Hepatic stellate cell (primary cell): ENCODE results near the gene ADSL.
A peak's percentile ranks its signal among the peaks of the same experiment; 100 is the strongest.
"Not testable (repeated sequence)": the region's sequence is repeated elsewhere in the genome, so short reads cannot be mapped to it uniquely, and the experiment has no call there.

Experiments used
- DNase-seq: peaks from one replicate; pipeline ENCODE4 v3.0.0; 2011; ENCODE audit warnings: low spot score

ADSL gene

GRCh38 chr22:40346185-40347118 lies at the start of gene ADSL:
TSS of gene ADSL (plus strand) at chr22:40346500. CDS start at chr22:40346559, 59 bp downstream.
- peak; percentile 94 for DNase-seq

GRCh38 chr22:40300316-40300715 lies 46.0 kb upstream of the ADSL start:
- DNase-seq = no peak

DNA sequence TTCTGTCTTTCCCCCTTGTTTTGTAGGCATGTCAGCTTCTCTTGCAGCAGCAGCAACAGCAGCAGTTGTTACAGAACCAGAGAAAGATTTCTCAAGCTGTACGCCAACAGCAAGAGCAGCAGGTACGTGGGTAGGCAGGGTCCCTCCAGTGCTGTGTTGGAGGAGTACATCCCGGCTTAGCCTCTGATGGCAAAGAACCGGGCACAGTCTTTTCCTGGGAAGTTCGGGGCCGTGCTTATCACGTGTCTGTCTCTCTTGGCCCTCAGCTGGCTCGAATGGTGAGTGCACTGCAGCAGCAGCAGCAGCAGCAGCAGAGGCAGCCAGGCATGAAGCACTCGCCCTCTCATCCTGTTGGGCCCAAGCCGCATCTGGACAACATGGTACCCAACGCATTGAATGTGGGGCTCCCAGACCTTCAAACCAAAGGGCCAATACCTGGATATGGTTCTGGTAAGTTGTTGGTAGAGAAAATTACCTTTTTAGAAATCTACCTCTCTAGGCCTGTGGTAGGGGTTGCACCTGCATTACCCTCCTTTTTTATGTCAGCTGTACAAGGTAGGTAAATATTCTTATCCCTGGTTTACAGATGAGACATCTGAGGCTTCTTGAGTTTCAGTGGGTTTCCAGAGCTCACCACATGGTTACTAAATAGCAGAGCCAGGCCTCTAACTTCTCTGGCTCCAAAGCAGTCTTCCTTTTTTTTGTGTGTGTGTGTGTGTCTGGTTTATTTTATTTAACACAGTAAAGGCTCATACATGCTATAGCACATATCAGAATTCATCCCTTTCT lies 45.2 kb upstream of the ADSL start:
- no peak for DNase-seq

- no peak for DNase-seq
Measured at GRCh38 chr22:40302149-40302548, 44.2 kb upstream of the ADSL start.

GRCh38 chr22:40305625-40306024 lies 40.7 kb upstream of the ADSL start:
- DNase-seq = no peak

GRCh38 chr22:40308999-40309573 lies 37.2 kb upstream of the ADSL start:
- no peak for DNase-seq

DNA sequence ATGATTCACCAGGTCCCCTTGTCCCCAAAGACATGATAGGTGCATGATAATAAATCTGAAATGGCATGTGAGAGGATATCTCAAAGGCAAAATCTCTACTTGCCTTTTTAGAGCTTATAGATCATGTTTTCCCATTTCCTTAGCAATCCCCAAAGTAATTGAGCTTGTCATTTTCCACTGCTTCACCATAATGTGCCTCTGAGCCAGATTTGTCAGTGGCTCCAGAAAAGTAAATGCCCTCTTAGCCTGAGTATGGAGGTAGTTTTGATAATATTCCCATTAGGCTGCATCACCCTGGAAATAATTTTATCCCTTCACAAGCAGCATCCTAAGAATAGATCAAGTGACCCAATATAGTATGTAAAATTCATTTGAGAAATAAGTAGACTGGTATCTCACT lies 36.7 kb upstream of the ADSL start:
- no peak for DNase-seq

- DNase-seq = peak; percentile 70
Measured at GRCh38 chr22:40310081-40310767, 36.1 kb upstream of the ADSL start.

DNA sequence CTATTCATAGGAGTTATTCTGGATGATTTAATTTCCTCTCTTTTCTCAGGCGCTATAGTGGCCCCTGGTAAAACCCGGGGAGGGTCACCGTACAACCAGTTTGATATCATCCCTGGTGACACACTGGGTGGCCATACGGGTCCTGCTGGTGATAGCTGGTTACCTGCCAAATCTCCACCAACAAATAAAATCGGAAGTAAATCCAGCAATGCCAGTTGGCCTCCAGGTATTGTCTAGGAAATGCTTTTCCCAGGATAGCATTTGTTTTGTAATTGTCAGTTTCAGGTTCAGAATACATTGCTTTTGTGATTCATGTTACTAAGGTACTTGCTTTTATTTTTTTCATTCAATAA lies 35.6 kb upstream of the ADSL start:
- no peak for DNase-seq

DNA sequence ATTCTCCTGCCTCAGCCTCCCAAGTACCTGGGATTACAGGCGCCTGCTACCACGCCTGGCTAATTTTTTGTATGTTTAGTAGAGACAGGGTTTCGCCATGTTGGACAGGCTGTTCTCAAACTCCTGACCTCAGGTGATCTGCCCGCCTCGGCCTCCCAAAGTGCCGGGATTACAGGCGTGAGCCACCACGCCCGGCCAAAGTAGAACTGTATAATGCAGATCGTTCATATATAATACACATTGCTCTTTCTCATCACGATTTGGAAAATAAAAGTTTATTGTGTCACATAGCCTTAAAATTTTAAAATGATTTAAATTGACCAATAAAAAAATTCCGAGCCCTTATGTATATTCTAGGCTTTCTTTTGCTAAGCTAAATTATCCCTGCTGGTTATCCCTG lies 34.7 kb upstream of the ADSL start:
- not testable (repeated sequence) for DNase-seq

GRCh38 chr22:40312050-40312449 lies 34.2 kb upstream of the ADSL start:
- DNase-seq = no peak

DNA sequence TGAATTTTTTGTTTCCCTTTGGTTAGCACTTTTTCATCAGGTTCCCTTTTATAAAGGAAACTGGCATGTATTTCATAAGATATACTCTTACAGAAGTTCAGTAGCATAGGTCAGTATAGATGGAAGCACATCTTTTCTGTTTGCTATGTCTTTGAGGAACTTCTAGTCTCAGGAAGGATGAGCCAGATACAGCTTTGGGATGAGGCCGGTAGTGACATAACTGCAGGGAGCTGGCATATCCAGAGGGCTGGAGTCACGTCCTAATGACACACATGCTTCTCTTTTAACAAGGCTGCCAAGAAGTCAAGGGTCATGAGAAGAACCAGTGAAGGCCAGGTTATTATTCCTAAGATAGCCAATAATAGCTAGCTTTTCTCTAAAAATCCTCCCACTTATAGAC lies 33.3 kb upstream of the ADSL start:
- no peak for DNase-seq

DNA sequence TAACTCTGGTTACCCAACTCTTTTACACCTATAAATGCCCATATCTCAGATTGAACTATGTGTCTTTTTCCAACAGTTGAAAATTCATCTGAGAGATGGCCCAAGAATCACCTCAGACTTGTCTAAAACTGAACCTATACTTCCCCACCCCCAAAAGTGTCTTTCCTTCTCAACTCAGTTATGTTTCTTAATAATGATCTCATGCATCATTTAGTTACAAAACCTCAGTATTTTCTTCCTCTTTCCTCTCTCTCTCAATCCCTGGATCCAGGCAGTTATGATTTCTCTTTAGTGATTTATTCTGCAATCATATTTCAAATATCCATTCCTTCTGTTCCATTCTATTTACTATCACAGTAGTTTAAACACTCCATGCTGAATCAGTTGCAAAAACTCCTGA lies 32.3 kb upstream of the ADSL start:
- no peak for DNase-seq

DNA sequence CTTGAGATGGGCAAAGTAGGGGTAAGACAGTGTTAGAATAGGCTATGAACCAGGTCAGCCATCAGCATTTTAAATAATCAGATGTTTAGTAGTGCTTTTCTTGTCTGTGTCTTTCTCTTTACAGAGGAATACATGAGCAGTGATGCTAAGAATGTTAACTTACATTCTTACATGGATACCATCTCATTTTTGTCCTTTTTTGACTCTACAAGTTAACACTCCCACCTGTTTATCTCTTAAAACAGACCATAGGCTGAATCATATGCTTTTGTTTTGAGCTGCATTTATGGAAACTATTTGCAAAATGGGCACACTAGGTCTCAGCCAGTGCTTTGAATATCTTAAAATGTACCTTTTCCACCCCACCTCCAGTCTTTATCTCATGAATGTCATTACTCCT lies 25.6 kb upstream of the ADSL start:
- no peak for DNase-seq

DNA sequence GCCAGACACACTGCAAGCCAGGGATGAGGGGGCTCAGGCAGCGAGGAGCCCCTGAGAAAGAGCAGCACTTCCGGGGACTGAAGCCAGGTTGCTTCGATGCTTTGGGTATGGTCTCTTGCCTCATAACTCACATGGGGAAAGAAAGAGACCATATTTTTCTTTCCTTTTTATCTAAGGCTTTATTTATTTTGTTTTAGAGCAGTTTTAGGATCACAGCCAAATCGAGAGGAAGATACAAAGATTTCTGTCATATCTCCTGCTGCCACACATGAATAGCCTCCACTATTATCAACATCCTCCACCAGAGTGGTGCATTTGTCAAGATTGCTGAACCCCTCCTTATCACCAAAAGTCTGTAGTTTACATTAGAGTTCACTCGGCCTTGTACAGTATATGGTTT lies 24.3 kb upstream of the ADSL start:
- DNase-seq = no peak

GRCh38 chr22:40322818-40323447 lies 23.4 kb upstream of the ADSL start:
- DNase-seq = no peak

DNA sequence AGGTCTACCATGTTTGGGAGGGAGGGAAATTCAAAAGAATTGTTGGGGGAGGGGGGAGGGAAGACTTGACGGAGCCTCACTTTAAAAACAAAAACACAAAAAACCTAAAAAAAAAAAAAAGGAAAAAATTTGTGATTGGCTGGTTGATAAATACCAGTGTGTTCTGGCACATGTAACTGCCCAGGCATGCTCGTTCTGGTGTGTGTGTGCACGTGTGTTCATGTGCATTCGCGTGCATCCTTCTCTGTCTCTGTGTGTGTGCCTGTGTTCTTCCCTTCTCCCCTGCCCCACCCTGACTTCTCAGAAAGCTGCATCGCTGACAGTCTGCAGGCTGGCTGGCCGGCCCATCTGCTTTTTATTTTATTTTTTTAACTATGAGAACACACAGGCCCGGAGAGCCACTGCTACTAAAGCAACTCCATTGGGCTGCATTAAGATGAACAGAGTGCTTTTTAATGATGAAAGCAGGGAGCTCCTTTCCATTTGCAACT lies 22.6 kb upstream of the ADSL start:
- no peak for DNase-seq

GRCh38 chr22:40324468-40325305 lies 21.6 kb upstream of the ADSL start:
- DNase-seq = no peak

DNA sequence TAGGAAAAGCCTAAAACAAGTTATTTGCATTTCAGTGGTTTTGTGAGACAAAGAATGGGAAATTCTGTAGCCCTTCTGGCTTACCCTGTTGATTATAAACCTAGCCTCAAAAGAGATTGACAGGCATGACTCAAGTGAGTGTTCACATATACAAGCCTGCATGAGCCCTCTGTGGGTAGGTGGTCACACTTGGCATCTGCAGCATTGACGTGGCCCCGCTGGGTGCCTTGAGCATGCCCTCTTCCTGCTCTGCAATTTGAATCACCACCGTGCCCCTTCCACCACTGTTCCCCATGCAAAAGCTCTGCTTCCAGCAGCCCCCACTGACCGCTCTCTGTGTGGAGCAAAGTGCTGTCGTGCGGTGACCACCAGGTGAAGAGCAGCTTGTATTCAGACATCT lies 21.0 kb upstream of the ADSL start:
- no peak for DNase-seq

DNA sequence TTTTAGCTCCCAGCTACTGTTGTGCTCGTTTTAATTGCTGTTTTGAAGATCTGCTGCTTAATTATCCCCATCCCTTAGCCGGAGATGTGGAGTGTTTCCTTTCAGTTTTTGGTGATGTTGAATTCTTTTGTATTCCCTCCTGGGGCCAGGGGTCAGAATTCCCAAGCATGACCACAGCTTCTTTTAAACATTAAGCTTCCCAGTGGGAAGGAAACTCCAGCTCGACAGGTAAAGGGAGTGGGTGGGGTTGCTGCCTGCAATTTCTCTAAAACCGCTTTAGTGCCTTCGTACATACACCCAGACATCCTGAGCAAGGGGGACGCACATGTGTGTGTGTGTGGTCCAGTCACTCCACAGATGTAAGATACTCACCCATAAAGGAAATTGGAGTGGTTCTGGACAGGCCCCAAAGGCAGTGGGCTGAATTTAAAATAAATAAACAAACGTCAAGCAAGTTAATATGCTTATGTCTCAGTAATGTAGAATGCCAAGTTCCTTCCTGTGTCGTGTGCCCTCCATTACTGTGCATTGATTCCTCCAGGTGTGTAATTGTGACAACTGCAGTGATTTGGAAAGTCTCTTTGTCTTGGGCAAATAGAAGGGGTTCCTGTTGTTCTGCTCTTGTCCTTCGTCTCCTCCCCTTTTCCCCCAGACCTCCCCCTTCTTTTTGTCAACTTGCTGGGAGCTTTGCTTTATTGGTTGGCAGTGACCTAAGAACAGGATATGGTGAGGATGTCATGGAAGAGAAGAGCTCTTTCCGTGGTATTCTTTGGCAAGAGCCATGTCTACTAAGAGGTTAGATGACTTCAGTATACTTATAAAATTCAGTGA lies 19.2 kb upstream of the ADSL start:
- no peak for DNase-seq
